HepG2 (cell line): Measurements from ENCODE around the gene CNOT10.

Experiments
- HINFP ChIP-seq: sonication (generic); formaldehyde crosslinking; IDR thresholded peaks from 2 replicates; pipeline ENCODE4 v1.4.0; 2020; ENCODE audit warnings: low read depth, mild to moderate bottlenecking, missing genetic modification reagents
- ZNF18 ChIP-seq: sonication (generic); formaldehyde crosslinking; IDR thresholded peaks from 2 replicates; pipeline ENCODE4 v1.8.0; 2022; ENCODE audit warnings: mild to moderate bottlenecking, missing genetic modification reagents; ENCODE audit not compliant: insufficient replicate concordance
- ZNF326 ChIP-seq: sonication (generic); formaldehyde crosslinking; IDR thresholded peaks from 2 replicates; pipeline ENCODE4 v1.4.0; 2020; ENCODE audit warnings: missing genetic modification reagents, borderline replicate concordance
- TF ChIP-seq, protein P1 (sequence below): sonication (generic); formaldehyde crosslinking; IDR thresholded peaks from 2 replicates; pipeline ENCODE4 v1.4.0; 2020; ENCODE audit warnings: mild to moderate bottlenecking, missing genetic modification reagents

DNA sequence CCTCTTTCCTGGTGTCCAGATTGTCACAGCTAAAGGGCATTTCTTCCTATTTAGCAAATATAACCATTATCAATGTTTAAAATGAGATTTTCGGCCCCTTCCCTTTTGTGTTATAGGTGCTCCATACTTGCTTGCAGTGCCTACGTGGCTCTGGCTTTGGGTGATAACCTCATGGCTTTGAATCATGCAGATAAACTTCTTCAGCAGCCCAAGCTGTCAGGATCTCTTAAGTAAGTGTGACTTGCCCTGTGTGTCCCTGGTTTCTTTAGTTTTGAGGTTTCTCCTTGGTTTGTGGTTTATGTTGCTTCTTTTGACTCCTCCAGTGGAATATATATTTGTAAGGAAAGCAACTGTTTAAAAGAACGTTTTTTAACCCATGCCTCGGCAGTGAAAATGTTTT, 74.4 kb downstream of the CNOT10 start:
- TF ChIP-seq, protein P1, sequence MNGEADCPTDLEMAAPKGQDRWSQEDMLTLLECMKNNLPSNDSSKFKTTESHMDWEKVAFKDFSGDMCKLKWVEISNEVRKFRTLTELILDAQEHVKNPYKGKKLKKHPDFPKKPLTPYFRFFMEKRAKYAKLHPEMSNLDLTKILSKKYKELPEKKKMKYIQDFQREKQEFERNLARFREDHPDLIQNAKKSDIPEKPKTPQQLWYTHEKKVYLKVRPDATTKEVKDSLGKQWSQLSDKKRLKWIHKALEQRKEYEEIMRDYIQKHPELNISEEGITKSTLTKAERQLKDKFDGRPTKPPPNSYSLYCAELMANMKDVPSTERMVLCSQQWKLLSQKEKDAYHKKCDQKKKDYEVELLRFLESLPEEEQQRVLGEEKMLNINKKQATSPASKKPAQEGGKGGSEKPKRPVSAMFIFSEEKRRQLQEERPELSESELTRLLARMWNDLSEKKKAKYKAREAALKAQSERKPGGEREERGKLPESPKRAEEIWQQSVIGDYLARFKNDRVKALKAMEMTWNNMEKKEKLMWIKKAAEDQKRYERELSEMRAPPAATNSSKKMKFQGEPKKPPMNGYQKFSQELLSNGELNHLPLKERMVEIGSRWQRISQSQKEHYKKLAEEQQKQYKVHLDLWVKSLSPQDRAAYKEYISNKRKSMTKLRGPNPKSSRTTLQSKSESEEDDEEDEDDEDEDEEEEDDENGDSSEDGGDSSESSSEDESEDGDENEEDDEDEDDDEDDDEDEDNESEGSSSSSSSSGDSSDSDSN (CRISPR knock-in tag), result no peak
- TF ChIP-seq HINFP (CRISPR knock-in tag) (no peak), ZNF18 (CRISPR knock-in tag) (no peak), ZNF326 (no peak)
